GM12878 (cell line): ENCODE measurements around the gene ASB10. TPM values are rescaled to one million over a fixed set of nuclear protein-coding genes. Genes with fewer than 3 reads are reported as not detected.

Experiments used
- ATAC-seq: fragments of 200-7000 bp; cut with Tn5 transposase; 3 replicates; pipeline ENCODE4 v1.9.1; 2020; ENCODE audit warnings: mild to moderate bottlenecking, moderate library complexity
- BruUV-seq: library from RNA; stranded (reverse); fragments of 400-500 nt; replicated peaks from 2 replicates; lab custom pipeline; 2021; lab: Mats Ljungman, UMichigan
- CTCF ChIA-PET: fragments of 300-600 bp; sonication (Branson Sonifier 250); formaldehyde crosslinking; extraction: SDS; loops from one replicate; lab custom pipeline; 2021; ENCODE audit warnings: inconsistent platforms; lab: Yijun Ruan, JAX
- POLR2A ChIA-PET: fragments of 350-600 bp; formaldehyde crosslinking; extraction: SDS; loops from one replicate; lab custom pipeline; 2021; ENCODE audit warnings: inconsistent platforms; lab: Charles Lee
- RAD21 ChIA-PET: fragments of 300-600 bp; sonication (Branson Sonifier 250); formaldehyde crosslinking; loops from one replicate; lab custom pipeline; 2023; ENCODE audit warnings: antibody characterized with exemption; ENCODE audit not compliant: unreplicated experiment; lab: Charles Lee
- SMC1A ChIA-PET: fragments of 300-600 bp; sonication (Branson Sonifier 250); formaldehyde crosslinking; loops from one replicate; lab custom pipeline; 2023; ENCODE audit not compliant: unreplicated experiment, uncharacterized antibody; lab: Charles Lee
- DNase-seq: peaks from one replicate; pipeline ENCODE4 v3.0.0-alpha.2; 2011; ENCODE audit warnings: low read depth, low spot score
- FAIRE-seq: peaks from 3 replicates; lab custom pipeline; 2011; peaks lifted over from hg19 to GRCh38; lab: Jason Lieb, UNC
- H2AFZ ChIP-seq: 2 replicates; pipeline ENCODE4 v1.6.0; 2011; ENCODE audit warnings: low read depth, low read length, control low read depth; ENCODE audit not compliant: control insufficient read depth
- H3K27ac ChIP-seq: 2 replicates; pipeline ENCODE4 v1.5.1; 2011; ENCODE audit warnings: control low read depth; ENCODE audit not compliant: control insufficient read depth, insufficient read depth
- H3K27me3 ChIP-seq, 2 experiments: replicated peaks in 1 of 2; 2 replicates each; pipeline versions ENCODE4 v1.6.0 to v1.6.1; 2011; ENCODE audit warnings: low read length in 1 of 2; ENCODE audit not compliant: control insufficient read depth in 2 of 2, insufficient read depth in 2 of 2
- H3K36me3 ChIP-seq, 2 experiments: 2 replicates each; pipeline ENCODE4 v1.5.1; 2011; ENCODE audit warnings: low read length in 1 of 2; ENCODE audit not compliant: control insufficient read depth in 2 of 2, insufficient read depth in 2 of 2
- H3K4me1 ChIP-seq: 2 replicates; pipeline ENCODE4 v1.6.1; 2011; ENCODE audit warnings: mild to moderate bottlenecking, low read length, moderate library complexity, mixed read lengths; ENCODE audit not compliant: control insufficient read depth, insufficient read depth
- H3K4me2 ChIP-seq: 2 replicates; pipeline ENCODE4 v1.6.0; 2011; ENCODE audit warnings: control low read depth; ENCODE audit not compliant: control insufficient read depth, insufficient read depth
- H3K4me3 ChIP-seq: fragments of 200-600 bp; sonication (generic); 2 replicates; pipeline ENCODE4 v1.5.1; 2016
- H3K79me2 ChIP-seq: 2 replicates; pipeline ENCODE4 v1.6.0; 2011; ENCODE audit warnings: low read length; ENCODE audit not compliant: control insufficient read depth, insufficient read depth
- H3K9ac ChIP-seq: 2 replicates; pipeline ENCODE4 v1.8.0; 2011; ENCODE audit warnings: low read length, control low read depth, mixed read lengths; ENCODE audit not compliant: control insufficient read depth, insufficient read depth
- H3K9me3 ChIP-seq: replicated peaks from 3 replicates; pipeline ENCODE4 v1.5.1; 2011; ENCODE audit warnings: mild to moderate bottlenecking, low read length; ENCODE audit not compliant: control insufficient read depth, insufficient read depth
- H4K20me1 ChIP-seq: 2 replicates; pipeline ENCODE4 v1.6.0; 2011; ENCODE audit not compliant: control insufficient read depth, insufficient read depth
- GABPA ChIP-seq: IDR thresholded peaks from 2 replicates; pipeline ENCODE4 v1.6.1; 2014; ENCODE audit warnings: antibody characterized with exemption, low read depth, mild to moderate bottlenecking, inconsistent platforms
- HCFC1 ChIP-seq: fragments of 150-350 bp; IDR thresholded peaks from 2 replicates; pipeline ENCODE4 v1.6.1; 2014; ENCODE audit warnings: low read length
- HSF1 ChIP-seq: fragments of 150-350 bp; IDR thresholded peaks from 2 replicates; pipeline ENCODE4 v1.6.1; 2014; ENCODE audit warnings: mild to moderate bottlenecking, low read depth, low read length
- IRF4 ChIP-seq: IDR thresholded peaks from 2 replicates; pipeline ENCODE4 v1.6.1; 2011; ENCODE audit warnings: low read depth, low read length
- MXI1 ChIP-seq: fragments of 150-350 bp; IDR thresholded peaks from 2 replicates; pipeline ENCODE4 v1.6.1; 2011; ENCODE audit warnings: low read depth, mild to moderate bottlenecking, inconsistent platforms, low read length, improper control_type of control experiment
- NR2F1 ChIP-seq: fragments of 450-650 bp; conservative IDR thresholded peaks from 2 replicates; pipeline ENCODE4 v1.6.1; 2017; ENCODE audit warnings: mild to moderate bottlenecking
- RUNX3 ChIP-seq: IDR thresholded peaks from 2 replicates; pipeline ENCODE4 v1.6.1; 2012; ENCODE audit warnings: low read length, inconsistent platforms
- STAT1 ChIP-seq: fragments of 450-650 bp; conservative IDR thresholded peaks from 2 replicates; pipeline ENCODE4 v1.6.1; 2014; ENCODE audit warnings: antibody characterized with exemption, mild to moderate bottlenecking
- TCF12 ChIP-seq: IDR thresholded peaks from 2 replicates; pipeline ENCODE4 v1.6.1; 2011; ENCODE audit warnings: low read depth, mild to moderate bottlenecking, low read length
- TCF7 ChIP-seq: IDR thresholded peaks from 2 replicates; pipeline ENCODE4 v1.6.1; 2014; ENCODE audit warnings: antibody characterized with exemption, borderline replicate concordance
- WGBS: methylation state at CpG from one replicate; pipeline ENCODE4 v1.1.6; 2016; ENCODE audit warnings: low lambda C conversion rate; ENCODE audit not compliant: insufficient replicate concordance, insufficient coverage; ENCODE audit errors: missing lambda C conversion rate; 5-methylcytosine and 5-hydroxymethylcytosine counted together
- in situ Hi-C: fragments of 300-500 bp; cut with MboI; formaldehyde crosslinking; loops from 9 replicates; pipeline ENCODE4 v1.14.3; 2018; ENCODE audit warnings: mixed read lengths
- intact Hi-C: fragments of 100-400 bp; cut with micrococcal nuclease; formaldehyde crosslinking; loops from one replicate; pipeline ENCODE4 v1.14.2; 2022; ENCODE audit not compliant: unreplicated experiment
- polyA plus RNA-seq, 11 experiments: library from polyadenylated mRNA; depleted of rRNA in 4 of 11; unstranded in 6 of 11; stranded (reverse) in 5 of 11; fragments of >200 nt; fragmentation: Nextera tagmentation in 4 of 11; fragmentation: Illumina TruSeq in 1 of 11; extraction: Ambion mirVana in 4 of 11; extraction: Trizol in 1 of 11; gene quantifications; 1 replicate in 1 of 11; 2 replicates in 10 of 11; pipeline versions ENCODE4 v1.2.1 to v1.2.3, GENCODE V29; 2011 to 2016; ENCODE audit warnings: inconsistent platforms in 2 of 11, missing spikeins in 2 of 11, low read depth in 1 of 11
- total RNA-seq, 4 experiments: library from RNA; depleted of rRNA in 3 of 4; stranded (reverse); fragments of >200 nt in 3 of 4; fragmentation: Illumina TruSeq in 1 of 4; extraction: Trizol in 1 of 4; gene quantifications; 2 replicates each; pipeline versions ENCODE4 v1.2.1 to v1.2.3, GENCODE V29; 2013 to 2021
- TF ChIP-seq, protein P1 (sequence below): fragments of 150-350 bp; IDR thresholded peaks from 2 replicates; pipeline ENCODE4 v1.6.1; 2016; ENCODE audit warnings: low read depth, low read length
- TF ChIP-seq, protein P2 (sequence below): fragments of 450-650 bp; IDR thresholded peaks from 2 replicates; pipeline ENCODE4 v1.6.1; 2016; ENCODE audit warnings: mild to moderate bottlenecking

Gene ASB10
- total and polyA plus RNA-seq, 10 of the 15 experiments (the other 5 are each of a cell fraction or from before 2014, with no cell fraction given): not detected

DNA sequence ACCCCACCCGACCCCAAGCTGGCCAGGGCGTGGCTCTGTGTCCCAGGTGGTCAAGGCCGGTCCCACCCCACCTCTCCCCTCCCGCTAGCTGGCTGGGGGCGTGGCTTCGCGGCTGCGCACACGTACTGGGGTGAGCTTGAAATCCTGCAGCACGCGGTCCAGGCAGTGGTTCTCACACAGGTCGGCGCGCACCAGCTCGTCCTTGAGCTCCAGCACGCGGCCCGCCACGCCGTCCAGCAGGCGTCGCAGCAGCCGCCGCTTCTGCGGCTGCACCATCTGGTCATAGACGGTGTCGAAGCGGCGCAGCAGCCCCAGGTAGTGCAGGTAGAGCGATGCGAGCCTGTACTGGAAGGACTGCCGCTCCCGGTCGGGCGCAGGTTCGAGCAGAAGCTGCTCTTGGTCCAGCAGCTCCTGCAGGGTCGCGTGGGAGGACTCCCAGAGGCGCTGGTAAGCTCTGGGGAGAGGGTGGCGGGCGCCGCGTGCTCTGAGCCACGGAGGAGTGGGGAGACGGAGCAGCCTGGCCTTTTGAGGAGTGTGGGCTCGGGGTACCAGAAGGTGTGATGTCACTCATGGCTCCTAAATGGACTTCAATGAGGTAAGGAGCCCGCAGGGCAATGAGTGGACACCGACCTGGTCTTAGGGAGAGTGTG, 17.5 kb upstream of the ASB10 start:
- CTCF ChIA-PET: interaction anchor here (1.7 kb wide), 1 partner anchor 40 kb away, joined by 5 read pairs; no protein-coding TSS in a partner anchor
- WGBS: 43% methylated on average over 47 of the region's 48 CpGs
- H3K27ac ChIP-seq: no peak overlapping the region
- H3K79me2 ChIP-seq: no peaks in the 10 kb centered on the region
- POLR2A ChIA-PET: no interaction called here
- H3K36me3 ChIP-seq: no peaks in the 10 kb centered on the region
- BruUV-seq: no TSS peak
- intact Hi-C loops (no loop called here), in situ Hi-C loops (no loop called here)
- H4K20me1 ChIP-seq: no peaks in the 10 kb centered on the region
- no peak for DNase-seq
- no peak overlapping the region for H3K4me2 ChIP-seq
- no peaks in the 10 kb centered on the region for H3K4me1 ChIP-seq
- ATAC-seq: no peak
- FAIRE-seq: no peak
- H2AFZ ChIP-seq: no peak overlapping the region
- TF ChIP-seq, protein P1, sequence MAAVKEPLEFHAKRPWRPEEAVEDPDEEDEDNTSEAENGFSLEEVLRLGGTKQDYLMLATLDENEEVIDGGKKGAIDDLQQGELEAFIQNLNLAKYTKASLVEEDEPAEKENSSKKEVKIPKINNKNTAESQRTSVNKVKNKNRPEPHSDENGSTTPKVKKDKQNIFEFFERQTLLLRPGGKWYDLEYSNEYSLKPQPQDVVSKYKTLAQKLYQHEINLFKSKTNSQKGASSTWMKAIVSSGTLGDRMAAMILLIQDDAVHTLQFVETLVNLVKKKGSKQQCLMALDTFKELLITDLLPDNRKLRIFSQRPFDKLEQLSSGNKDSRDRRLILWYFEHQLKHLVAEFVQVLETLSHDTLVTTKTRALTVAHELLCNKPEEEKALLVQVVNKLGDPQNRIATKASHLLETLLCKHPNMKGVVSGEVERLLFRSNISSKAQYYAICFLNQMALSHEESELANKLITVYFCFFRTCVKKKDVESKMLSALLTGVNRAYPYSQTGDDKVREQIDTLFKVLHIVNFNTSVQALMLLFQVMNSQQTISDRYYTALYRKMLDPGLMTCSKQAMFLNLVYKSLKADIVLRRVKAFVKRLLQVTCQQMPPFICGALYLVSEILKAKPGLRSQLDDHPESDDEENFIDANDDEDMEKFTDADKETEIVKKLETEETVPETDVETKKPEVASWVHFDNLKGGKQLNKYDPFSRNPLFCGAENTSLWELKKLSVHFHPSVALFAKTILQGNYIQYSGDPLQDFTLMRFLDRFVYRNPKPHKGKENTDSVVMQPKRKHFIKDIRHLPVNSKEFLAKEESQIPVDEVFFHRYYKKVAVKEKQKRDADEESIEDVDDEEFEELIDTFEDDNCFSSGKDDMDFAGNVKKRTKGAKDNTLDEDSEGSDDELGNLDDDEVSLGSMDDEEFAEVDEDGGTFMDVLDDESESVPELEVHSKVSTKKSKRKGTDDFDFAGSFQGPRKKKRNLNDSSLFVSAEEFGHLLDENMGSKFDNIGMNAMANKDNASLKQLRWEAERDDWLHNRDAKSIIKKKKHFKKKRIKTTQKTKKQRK: no peak
- TF ChIP-seq GABPA (no peak), RUNX3 (no peak), NR2F1 (no peak), TCF12 (no peak), HCFC1 (no peak), TCF7 (no peak), IRF4 (no peak), MXI1 (no peak), HSF1 (no peak), STAT1 (no peak)
- TF ChIP-seq, protein P2, sequence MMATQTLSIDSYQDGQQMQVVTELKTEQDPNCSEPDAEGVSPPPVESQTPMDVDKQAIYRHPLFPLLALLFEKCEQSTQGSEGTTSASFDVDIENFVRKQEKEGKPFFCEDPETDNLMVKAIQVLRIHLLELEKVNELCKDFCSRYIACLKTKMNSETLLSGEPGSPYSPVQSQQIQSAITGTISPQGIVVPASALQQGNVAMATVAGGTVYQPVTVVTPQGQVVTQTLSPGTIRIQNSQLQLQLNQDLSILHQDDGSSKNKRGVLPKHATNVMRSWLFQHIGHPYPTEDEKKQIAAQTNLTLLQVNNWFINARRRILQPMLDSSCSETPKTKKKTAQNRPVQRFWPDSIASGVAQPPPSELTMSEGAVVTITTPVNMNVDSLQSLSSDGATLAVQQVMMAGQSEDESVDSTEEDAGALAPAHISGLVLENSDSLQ: no peak
- RAD21 ChIA-PET: no interaction called here
- no peak overlapping the region for H3K4me3 ChIP-seq
- SMC1A ChIA-PET: no interaction called here
- H3K9ac ChIP-seq: no peak overlapping the region
- H3K9me3 ChIP-seq: no peaks in the 10 kb centered on the region
- peaks cover 1 to 2% of the 10 kb centered on the region in 2 experiments; a peak in 3 of 4 replicates for H3K27me3 ChIP-seq
